ENCODE data around the gene CDK19. TPM values are rescaled to one million over a fixed set of nuclear protein-coding genes. Genes with fewer than 3 reads are reported as not detected.

The CDK19 gene
- total and polyA plus RNA-seq, 10 of the 15 experiments (the other 5 are each of a cell fraction or from before 2014, with no cell fraction given): 4.6 to 21.4 (median 12.4) TPM

- TF ChIP-seq RELB (IDR thresholded peaks at IDR 0.05; ENCODE audit: low read depth) (no peak), SPI1 (IDR thresholded peaks at IDR 0.05; ENCODE audit: borderline replicate concordance, insufficient read depth, low read depth, low read length) (peak; percentile 52; the same call in 1 of the 2 replicates), SIN3A (IDR thresholded peaks at IDR 0.05; ENCODE audit: low read depth, low read length) (no peak), SMARCA5 (IDR thresholded peaks at IDR 0.05) (no peak), ATF7 (IDR thresholded peaks at IDR 0.05; ENCODE audit: low read depth) (no peak), MTA3 (IDR thresholded peaks at IDR 0.05; ENCODE audit: borderline replicate concordance, low read length) (no peak), JUNB (IDR thresholded peaks at IDR 0.05) (peak; percentile 55; the same call in 1 of the 2 replicates), IRF5 (IDR thresholded peaks at IDR 0.05; ENCODE audit: borderline replicate concordance) (no peak)
Observed at GRCh38 chr6:110705543-110705942, 109.7 kb downstream of the CDK19 start (continued).

- Histone ChIP-seq H2AFZ (ENCODE audit: control insufficient read depth, low read depth, low read length) (no peak overlapping the region), H4K20me1 (ENCODE audit: control insufficient read depth, insufficient read depth) (no peaks in the 10 kb centered on the region), H3K4me2 (ENCODE audit: control insufficient read depth, insufficient read depth) (no peak overlapping the region), H3K79me2 (ENCODE audit: control insufficient read depth, insufficient read depth, low read length) (no peaks in the 10 kb centered on the region), H3K36me3 (ENCODE audit: control insufficient read depth in 2 of 2, insufficient read depth in 2 of 2, low read length in 1 of 2) (no peaks in the 10 kb centered on the region), H3K9me3 (replicated peaks; ENCODE audit: control insufficient read depth, insufficient read depth, low read length) (no peaks in the 10 kb centered on the region), H3K4me3 (no peak overlapping the region), H3K27ac (ENCODE audit: control insufficient read depth, insufficient read depth) (no peak overlapping the region), H3K9ac (ENCODE audit: control insufficient read depth, insufficient read depth, low read length) (no peak overlapping the region), H3K4me1 (ENCODE audit: control insufficient read depth, insufficient read depth, low read length) (peaks cover 14% of the 10 kb centered on the region), H3K27me3 (replicated peaks in 1 of 2; ENCODE audit: control insufficient read depth in 2 of 2, insufficient read depth in 2 of 2, low read length in 1 of 2) (no peaks in the 10 kb centered on the region)
- in situ Hi-C loops (cut with MboI): no loop called here
- RAD21 ChIA-PET (ENCODE audit: unreplicated experiment): no interaction called here
- CTCF ChIA-PET: no interaction called here
- intact Hi-C loops (cut with micrococcal nuclease; ENCODE audit: unreplicated experiment): no loop called here
- SMC1A ChIA-PET (ENCODE audit: uncharacterized antibody, unreplicated experiment): no interaction called here
- POLR2A ChIA-PET: no interaction called here
- ATAC-seq (no peak), FAIRE-seq (no peak), DNase-seq (ENCODE audit: low read depth, low spot score) (no peak)
- BruUV-seq (replicated peaks): no TSS peak
- no peak for TF ChIP-seq NKRF (conservative IDR thresholded peaks at IDR 0.05)
- TF ChIP-seq NFXL1 (IDR thresholded peaks at IDR 0.05; ENCODE audit: borderline replicate concordance): no peak
- no peak for TF ChIP-seq SMC3 (IDR thresholded peaks at IDR 0.05; ENCODE audit: borderline replicate concordance, low read length)
- TF ChIP-seq PRDM15 (CRISPR knock-in tag; IDR thresholded peaks at IDR 0.05): no peak
Observed at GRCh38 chr6:110703906-110704594, 111.2 kb downstream of the CDK19 start.

Data from GM12878 (cell line).